Colonic mucosa (tissue), 4 donors: ENCODE results near the gene SMG9. TPM values are rescaled to one million over a fixed set of nuclear protein-coding genes. Genes with fewer than 3 reads are reported as not detected.

Experiments used
- DNase-seq: peaks from one replicate; pipeline ENCODE4 v3.0.0-alpha.2; 2020
- H3K27ac ChIP-seq: fragments of 200-600 bp; one replicate; pipeline ENCODE4 v1.8.0; 2021
- H3K27me3 ChIP-seq: fragments of 200-600 bp; one replicate; pipeline ENCODE4 v1.8.0; 2021
- H3K36me3 ChIP-seq: fragments of 200-600 bp; one replicate; pipeline ENCODE4 v1.8.0; 2021
- H3K4me1 ChIP-seq: fragments of 200-600 bp; one replicate; pipeline ENCODE4 v1.8.0; 2021; ENCODE audit warnings: mild to moderate bottlenecking
- H3K4me3 ChIP-seq: fragments of 200-600 bp; one replicate; pipeline ENCODE4 v1.8.0; 2021
- H3K9ac ChIP-seq, 2 donors: one replicate each; pipeline ENCODE4 v1.7.0; 2013; ENCODE audit warnings: control low read depth in 2 of 2, low read depth in 2 of 2, low read length in 2 of 2
- H3K9me3 ChIP-seq: fragments of 200-600 bp; one replicate; pipeline ENCODE4 v1.8.0; 2021
- intact Hi-C: fragments of 100-400 bp; cut with DNase I; formaldehyde crosslinking; loops from one replicate; pipeline ENCODE4 v1.14.1; 2022
- total RNA-seq, 2 donors: library from RNA; stranded (reverse); fragmentation: NEBNext Ultra II Directional in 1 of 2; extraction: Animal tissue kit (Norgen Biotek cat#: 25700) in 1 of 2; gene quantifications; one replicate each; pipeline ENCODE4 v1.2.1, GENCODE V29; 2021
- TF ChIP-seq, protein P1 (sequence below): fragments of 200-600 bp; IDR thresholded peaks from one replicate; pipeline ENCODE4 v1.8.0; 2022; ENCODE audit warnings: antibody characterized with exemption, mild to moderate bottlenecking
- donor health status: healthy.
- donor health status: DM: no; HTN: no; CAD: no.
- donor health status: DM: no; HTN: no; CAD: no.

The SMG9 gene
- total RNA-seq, 2 donors from 2014 or later: 30.1 to 66.6 TPM

DNA sequence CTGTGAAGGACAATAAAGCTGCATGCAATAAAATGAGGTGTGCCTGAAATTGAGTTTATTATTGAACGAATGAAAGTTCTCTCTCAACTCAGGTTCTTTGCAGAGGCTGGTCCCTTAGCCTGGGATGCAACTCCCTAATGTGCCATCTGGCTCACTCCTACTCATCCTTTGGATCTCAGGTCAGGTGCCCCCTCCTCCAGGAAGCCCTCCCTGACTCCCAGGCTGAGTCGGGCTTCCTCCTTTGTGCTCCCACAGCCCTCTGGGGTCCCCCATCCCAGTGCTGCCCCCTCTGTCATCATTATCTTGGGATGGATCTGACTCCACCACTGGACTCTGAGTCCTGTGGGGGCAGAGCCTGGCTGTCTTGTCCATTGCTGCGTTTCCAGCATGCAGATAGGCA is 41.6 kb downstream of the SMG9 start:
- H3K4me3 ChIP-seq: no peak overlapping the region
- H3K9me3 ChIP-seq: no peaks in the 10 kb centered on the region
- no peaks in the 10 kb centered on the region for H3K36me3 ChIP-seq
- no peak overlapping the region for H3K9ac ChIP-seq
- TF ChIP-seq, protein P1, sequence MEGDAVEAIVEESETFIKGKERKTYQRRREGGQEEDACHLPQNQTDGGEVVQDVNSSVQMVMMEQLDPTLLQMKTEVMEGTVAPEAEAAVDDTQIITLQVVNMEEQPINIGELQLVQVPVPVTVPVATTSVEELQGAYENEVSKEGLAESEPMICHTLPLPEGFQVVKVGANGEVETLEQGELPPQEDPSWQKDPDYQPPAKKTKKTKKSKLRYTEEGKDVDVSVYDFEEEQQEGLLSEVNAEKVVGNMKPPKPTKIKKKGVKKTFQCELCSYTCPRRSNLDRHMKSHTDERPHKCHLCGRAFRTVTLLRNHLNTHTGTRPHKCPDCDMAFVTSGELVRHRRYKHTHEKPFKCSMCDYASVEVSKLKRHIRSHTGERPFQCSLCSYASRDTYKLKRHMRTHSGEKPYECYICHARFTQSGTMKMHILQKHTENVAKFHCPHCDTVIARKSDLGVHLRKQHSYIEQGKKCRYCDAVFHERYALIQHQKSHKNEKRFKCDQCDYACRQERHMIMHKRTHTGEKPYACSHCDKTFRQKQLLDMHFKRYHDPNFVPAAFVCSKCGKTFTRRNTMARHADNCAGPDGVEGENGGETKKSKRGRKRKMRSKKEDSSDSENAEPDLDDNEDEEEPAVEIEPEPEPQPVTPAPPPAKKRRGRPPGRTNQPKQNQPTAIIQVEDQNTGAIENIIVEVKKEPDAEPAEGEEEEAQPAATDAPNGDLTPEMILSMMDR: no peak
- no peaks in the 10 kb centered on the region for H3K27me3 ChIP-seq
- H3K27ac ChIP-seq: no peak overlapping the region
- no peak for DNase-seq
- H3K4me1 ChIP-seq: no peaks in the 10 kb centered on the region
- intact Hi-C loops: no loop called here

DNA sequence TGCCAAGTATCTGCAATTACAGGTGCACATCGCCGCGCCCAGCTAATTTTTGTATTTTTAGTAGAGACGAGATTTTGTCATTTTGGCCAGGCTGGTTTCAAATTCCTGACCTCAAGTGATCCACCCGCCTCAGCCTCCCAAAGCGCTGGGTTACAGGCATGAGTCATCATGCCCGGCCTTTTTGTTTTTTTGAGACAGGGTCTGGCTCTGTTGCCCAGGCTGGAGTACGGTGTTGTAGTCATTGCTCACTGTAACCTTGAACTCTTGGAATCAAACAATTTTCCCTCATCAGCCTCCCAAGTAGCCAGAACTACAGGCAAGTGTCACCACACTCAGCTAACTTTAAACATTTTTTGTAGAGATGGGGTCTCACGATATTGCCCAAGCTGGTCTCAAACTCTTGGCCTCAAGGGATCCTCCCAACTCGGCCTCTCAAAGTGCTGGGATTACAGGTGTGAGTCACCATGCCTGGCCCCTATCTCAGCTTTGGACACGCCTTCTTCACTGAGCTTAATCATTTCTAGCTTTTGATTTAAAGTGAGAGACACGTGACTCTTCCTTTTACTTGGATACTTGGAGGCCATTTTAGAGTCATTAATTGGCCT is 42.9 kb downstream of the SMG9 start:
- no peak overlapping the region for H3K27ac ChIP-seq
- no peak overlapping the region for H3K4me3 ChIP-seq
- H3K36me3 ChIP-seq: no peaks in the 10 kb centered on the region
- no peaks in the 10 kb centered on the region for H3K4me1 ChIP-seq
- intact Hi-C loops: no loop called here
- H3K27me3 ChIP-seq: no peaks in the 10 kb centered on the region
- TF ChIP-seq, protein P1: no peak
- DNase-seq: no peak
- no peak overlapping the region for H3K9ac ChIP-seq
- no peaks in the 10 kb centered on the region for H3K9me3 ChIP-seq

DNA sequence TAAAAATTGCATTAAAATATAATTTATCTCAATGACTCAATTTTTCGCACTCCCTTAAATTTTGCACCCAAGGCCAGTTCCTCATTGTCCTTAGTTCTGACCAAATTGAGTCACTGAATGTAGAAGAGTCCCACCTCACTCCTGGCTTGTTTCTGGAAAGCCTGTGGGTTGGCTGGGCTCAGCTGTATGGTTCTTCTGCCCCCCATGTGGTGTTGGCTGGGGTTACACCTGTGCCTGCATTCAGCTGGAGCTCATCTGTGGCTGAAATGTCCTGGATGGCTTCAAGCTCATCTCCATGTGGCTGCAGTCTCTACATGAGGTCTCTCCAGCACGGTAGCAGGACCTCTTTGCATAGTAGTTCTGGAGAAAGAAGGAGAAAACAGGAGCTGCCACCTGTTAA is 46.0 kb downstream of the SMG9 start:
- H3K27me3 ChIP-seq: no peaks in the 10 kb centered on the region

DNA sequence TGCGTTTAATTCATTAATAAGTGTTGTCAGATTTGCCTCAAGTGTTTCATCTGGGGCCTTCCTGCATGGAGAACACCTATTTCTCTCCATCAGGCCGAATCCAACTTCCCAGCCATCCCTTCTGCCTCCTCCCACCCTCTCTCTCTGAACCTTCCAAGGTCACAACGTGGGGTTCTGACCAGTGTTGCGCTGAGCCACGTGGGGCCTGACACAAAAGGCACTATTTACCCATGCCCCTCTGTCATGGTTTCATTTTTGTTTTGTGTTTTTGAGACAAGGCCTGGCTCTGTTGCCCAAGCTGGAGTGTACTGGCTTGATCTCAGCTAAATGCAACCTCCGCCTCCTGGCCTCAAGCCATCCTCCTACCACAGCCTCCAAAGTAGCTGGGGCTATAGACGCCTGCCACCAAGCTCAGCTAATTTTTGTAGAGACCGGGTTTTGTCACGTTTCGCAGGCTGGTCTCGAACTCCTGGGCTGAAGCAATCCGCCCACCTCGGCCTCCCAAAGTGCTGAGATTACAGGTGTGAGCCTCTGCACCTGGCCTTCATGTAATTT is 47.5 kb downstream of the SMG9 start:
- intact Hi-C loops: no loop called here
- Histone ChIP-seq H3K4me1 (no peaks in the 10 kb centered on the region), H3K9me3 (no peaks in the 10 kb centered on the region), H3K27ac (no peak overlapping the region), H3K36me3 (no peaks in the 10 kb centered on the region), H3K9ac (no peak overlapping the region), H3K27me3 (no peaks in the 10 kb centered on the region), H3K4me3 (no peak overlapping the region)
- TF ChIP-seq, protein P1: no peak
- DNase-seq: no peak

More for the DNA sequence above, 46.0 kb downstream of the SMG9 start:
- DNase-seq: no peak
- intact Hi-C loops: no loop called here
- Histone ChIP-seq H3K27ac (no peak overlapping the region), H3K4me3 (no peak overlapping the region), H3K4me1 (no peaks in the 10 kb centered on the region), H3K36me3 (no peaks in the 10 kb centered on the region), H3K9me3 (no peaks in the 10 kb centered on the region), H3K9ac (no peak overlapping the region)
- TF ChIP-seq, protein P1: no peak

- DNase-seq: no peak
- no peaks in the 10 kb centered on the region for H3K27me3 ChIP-seq
- TF ChIP-seq, protein P1: no peak
- H3K27ac ChIP-seq: no peak overlapping the region
- H3K9ac ChIP-seq: no peak overlapping the region
- H3K9me3 ChIP-seq: no peaks in the 10 kb centered on the region
- H3K4me3 ChIP-seq: no peak overlapping the region
- H3K4me1 ChIP-seq: no peaks in the 10 kb centered on the region
- intact Hi-C loops: no loop called here
- no peaks in the 10 kb centered on the region for H3K36me3 ChIP-seq
Observed at GRCh38 chr19:43705729-43706128, 49.0 kb downstream of the SMG9 start.
